Measurements from ENCODE around the gene IL16.

Gene IL16

DNA sequence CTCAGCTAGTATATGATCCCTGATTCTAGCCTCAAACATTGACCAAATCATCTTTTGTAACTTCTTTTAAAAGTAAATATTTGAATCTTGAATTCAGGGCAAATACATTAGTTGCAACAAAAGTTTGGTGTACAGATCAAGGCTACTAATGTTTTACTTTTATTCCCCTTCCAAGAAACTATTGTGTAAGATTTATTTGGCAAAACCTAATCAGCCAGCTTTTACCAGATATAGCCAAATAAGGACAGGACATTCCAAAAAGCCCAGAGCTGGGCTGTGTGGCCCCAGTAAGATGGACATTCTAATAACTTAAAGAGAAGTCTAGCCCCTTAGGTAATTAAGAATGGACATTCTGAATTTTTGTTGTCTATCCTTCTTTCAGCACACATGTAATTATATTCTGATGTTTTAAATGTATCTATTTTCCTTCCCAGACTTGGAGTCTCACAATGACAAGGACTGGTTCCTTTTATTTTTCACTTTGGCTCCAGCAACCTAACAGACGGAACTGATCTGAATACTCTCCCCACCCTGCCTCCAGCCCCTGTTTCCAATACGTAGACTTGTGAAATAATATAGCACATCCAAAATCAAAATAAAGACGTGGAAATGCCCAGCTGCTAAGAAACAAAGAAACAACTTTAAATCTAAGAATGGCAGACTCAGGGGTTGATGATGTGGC, 79.2 kb downstream of the IL16 start:
- peak; percentile 46 for DNase-seq (ENCODE audit: low read depth)

DNA sequence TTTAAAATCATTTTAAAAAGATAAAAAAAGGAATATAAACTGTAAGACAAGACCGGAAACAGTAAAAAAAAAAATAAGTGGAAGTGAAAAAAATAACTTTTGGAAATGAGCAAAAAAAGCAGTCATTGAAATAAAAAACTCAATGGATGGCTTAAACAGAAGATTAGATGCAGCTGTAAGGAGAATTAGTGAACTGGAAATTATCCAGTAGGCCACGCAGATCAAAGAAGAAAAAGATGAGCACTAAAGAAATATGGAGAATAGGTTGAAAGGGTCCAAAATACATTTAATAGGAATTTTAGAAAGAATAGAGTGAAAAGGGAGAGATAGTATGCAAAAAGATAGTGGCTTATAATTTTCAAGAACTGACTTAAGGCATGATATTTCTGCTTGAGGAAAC, 80.3 kb downstream of the IL16 start:
- DNase-seq (ENCODE audit: low read depth) = no peak

GRCh38 chr15:81277851-81278250, 81.2 kb downstream of the IL16 start:
- DNase-seq (ENCODE audit: low read depth) = no peak

DNA sequence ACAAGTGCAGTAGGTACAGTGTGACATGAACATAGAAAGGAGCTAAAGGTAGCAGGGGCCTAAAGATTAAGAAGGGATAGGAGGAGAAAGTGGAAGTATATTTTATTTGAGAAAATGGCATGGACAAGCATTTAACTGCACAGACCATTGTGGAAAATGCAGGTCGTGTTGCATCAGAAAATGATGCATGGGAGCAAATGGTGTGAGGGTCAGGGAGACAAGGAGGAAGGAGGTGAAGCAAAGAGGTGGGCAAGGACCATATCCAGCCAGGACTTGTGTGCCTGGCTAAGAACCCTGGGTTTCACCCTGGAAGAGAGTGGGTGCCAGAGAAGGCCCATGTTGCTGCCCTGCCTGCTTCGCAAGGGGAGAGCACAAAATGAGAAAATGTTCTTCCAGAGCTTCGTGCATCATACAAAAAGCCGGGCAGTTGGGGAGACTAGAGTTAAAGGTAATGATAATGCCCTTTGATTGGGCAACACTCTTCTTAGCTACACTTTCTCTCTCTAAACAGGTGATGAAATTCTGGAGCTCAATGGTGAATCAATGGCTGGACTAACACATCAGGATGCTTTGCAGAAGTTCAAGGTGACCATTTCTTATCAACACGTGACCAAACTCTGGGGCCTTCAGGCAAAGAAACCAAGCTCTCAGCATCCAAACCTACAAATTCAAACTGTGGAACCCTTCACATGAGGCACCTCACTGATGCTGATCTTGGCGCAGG, 81.8 kb downstream of the IL16 start:
- no peak for DNase-seq (ENCODE audit: low read depth)

GRCh38 chr15:81279621-81280485, 83.2 kb downstream of the IL16 start:
- no peak for DNase-seq (ENCODE audit: low read depth)

DNA sequence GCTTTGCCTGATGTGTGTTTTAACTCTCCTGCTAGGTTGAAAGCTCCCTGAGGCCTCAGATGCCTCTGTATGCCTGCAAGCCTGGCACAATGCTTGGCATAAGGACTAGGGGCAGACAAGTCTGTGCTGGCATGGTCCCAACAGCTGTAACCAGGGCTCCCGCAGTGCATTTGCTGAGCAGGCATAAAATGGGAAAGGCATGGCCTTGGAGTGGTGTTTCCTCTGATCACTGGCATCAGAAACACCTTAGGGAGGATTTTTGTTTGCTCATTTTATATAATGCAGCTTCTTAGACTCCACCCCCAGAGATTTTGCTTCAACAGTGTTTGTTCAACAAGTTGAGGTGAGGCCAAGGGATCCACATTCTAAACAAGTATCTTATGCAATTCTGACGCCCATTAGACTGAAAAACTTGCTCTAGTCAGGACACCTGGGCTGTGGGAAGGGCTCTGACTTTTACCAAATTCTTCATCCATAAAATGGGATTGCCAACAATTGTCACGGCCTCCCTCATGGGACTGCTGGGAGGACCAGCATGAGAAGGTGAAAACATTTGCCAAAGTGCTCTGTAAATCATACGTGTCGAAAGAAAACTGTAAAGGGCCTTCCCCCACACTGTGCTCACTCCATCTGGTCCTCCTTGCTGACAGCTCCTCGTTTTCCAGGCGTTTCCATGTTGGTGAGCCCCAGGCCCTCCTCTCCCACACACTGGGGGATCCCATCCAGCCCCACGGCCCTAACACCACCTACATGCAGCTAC, 84.2 kb downstream of the IL16 start:
- no peak for DNase-seq (ENCODE audit: low read depth)

DNA sequence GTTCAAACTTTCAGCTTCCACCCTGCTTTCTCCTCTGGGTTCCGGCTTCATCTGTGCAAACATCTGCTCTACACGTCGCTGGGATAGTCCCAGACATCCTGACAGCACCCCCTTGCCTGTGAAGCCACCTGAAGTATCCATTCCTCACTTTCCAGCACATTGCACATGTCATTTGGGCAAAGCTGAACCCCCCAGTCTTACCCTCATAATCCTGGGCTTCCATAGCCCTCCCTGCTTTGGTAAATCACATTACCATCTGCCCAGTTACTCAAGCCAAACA, 84.7 kb downstream of the IL16 start:
- DNase-seq (ENCODE audit: low read depth) = no peak

- no peak for DNase-seq (ENCODE audit: low read depth)
These were observed 85.3 kb downstream of the IL16 start for GRCh38 chr15:81281766-81282605.

DNA sequence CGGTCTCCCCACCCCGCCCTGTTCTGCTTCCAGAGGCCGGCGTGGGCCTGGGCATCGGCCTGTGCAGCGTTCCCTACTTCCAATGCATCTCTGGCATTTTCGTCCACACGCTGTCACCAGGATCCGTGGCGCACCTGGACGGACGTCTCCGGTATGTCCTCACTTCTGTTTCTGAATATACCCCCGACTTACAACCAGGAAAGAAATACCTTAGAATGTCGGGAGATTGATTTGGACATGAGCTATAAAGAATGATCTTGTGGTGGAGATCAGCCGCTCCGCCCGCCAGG, 85.9 kb downstream of the IL16 start:
- no peak for DNase-seq (ENCODE audit: low read depth)

GRCh38 chr15:81282911-81283310, 86.2 kb downstream of the IL16 start:
- no peak for DNase-seq (ENCODE audit: low read depth)

- DNase-seq (ENCODE audit: low read depth) = no peak
These were observed 87.8 kb downstream of the IL16 start for GRCh38 chr15:81284256-81285031.

DNA sequence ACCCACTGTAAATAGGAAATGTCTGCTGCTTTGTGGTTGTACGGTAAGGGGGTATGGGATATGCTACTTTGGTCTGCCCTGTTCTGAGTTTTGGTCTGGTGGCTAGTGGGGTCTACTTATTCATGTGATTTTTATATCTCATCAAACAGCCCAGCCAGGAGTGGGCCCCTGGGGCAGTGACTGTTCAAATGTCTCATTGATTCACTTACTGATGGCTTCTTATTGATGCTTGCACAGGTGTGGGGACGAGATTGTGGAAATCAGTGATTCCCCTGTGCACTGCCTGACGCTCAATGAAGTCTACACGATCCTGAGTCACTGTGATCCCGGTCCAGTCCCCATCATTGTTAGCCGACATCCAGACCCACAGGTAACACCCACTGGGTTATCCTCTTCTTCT, 88.8 kb downstream of the IL16 start:
- no peak for DNase-seq (ENCODE audit: low read depth)

DNA sequence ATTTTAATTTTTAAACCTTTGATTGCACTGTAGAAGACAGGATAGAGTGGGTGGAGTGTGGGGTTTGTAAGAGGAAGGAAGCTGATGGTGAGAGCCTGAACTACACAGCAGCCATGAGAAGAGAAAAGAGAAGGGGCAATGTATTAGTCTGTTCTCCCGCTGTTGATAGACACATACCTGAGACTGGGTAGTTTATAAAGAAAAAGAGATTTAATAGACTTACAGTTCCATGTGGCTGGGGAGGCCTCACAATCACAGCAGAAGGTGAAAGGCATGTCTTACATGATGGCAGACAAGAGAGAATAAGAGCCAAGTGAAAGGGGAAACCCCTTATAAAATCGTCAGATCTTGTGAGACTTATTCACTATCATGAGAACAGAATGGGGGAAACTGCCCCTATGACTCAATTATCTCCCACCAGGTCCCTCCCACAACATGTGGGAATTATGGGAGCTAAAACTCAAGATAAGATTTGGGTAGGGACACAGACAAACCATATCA, 90.0 kb downstream of the IL16 start:
- no peak for DNase-seq (ENCODE audit: low read depth)

DNA sequence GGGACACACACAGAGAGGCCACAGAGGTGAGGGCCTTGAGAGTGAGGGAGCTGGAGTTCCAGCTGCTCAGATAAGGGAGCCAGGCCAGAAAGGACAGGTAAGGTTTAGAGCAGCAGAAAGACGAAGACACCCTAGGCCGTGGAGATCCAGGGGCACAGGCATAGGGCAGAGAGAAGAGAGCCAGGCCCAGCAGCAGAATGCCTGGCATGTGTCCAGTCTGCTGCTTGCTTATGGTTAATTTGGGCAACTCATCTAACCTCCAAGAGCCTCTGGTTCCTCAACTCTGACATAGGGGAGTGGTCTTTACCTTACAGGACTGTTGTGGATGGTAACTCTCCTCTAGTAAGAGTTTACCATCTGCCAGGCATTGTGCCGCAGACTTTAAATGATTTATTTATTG, 91.4 kb downstream of the IL16 start:
- no peak for DNase-seq (ENCODE audit: low read depth)

- DNase-seq (ENCODE audit: low read depth) = no peak
These were observed 91.9 kb downstream of the IL16 start for GRCh38 chr15:81288616-81289015.

DNA sequence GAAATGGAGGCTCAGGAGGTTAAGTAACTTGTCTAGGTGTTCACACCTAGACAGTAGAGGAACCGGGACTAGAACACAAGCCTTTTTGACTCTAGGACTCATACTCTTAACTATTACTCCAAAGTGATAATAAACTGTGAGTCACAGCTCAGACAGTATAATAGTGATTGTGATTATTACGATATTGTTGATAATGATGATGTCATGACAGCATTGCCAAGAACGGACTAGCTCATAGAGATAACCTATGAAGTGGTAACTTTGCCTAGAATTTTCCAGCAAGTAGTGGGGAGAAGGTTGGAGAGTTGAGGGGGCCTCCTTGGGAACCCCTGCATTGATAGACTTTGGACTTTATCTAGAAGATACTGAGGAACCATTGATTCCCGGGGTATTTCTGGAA, 93.2 kb downstream of the IL16 start:
- DNase-seq (ENCODE audit: low read depth) = no peak

DNA sequence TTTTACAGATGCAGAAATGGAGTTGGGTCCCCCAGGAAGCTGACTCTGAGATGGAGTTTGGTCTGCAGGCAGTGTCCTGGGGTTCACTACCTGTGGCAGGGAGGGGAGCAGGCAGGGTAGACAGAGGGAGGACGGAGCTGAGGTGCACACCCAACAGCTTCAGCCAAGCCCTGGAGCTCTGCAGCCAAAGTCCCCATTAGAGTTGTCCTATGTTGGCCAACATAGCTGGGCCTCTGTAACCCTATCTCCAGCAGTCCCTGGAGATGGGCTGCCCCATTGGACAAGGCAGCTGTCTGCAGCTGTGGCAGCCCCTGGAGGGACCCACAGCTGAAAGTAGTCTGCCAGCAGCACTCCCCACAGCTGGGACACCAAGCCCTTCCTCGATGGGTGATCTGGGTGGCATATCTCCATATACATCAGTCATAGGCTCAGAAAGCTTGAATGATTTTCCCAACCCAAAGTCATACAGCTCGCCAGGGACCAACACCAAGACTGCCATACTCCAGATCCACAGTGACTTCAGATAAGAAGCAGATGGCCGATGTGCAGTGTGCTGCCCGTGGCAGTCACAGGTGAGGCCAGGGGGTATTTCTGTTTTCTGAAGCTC, 95.3 kb downstream of the IL16 start:
- no peak for DNase-seq (ENCODE audit: low read depth)

DNA sequence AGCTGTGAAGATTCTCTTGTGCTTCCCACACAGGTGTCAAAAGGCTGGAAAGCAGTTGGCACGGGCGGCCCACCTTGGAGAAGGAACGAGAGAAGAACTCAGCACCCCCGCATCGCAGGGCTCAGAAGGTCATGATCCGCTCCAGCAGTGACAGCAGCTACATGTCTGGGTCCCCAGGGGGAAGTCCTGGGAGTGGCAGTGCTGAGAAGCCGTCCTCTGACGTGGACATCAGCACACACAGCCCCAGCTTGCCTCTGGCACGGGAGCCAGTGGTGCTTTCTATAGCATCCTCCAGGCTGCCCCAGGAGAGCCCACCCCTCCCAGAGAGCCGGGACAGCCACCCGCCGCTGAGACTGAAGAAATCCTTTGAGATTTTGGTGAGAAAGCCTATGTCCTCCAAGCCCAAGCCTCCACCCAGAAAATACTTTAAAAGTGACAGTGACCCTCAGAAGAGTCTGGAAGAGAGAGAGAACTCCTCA, 95.9 kb downstream of the IL16 start:
- DNase-seq (ENCODE audit: low read depth) = no peak

DNA sequence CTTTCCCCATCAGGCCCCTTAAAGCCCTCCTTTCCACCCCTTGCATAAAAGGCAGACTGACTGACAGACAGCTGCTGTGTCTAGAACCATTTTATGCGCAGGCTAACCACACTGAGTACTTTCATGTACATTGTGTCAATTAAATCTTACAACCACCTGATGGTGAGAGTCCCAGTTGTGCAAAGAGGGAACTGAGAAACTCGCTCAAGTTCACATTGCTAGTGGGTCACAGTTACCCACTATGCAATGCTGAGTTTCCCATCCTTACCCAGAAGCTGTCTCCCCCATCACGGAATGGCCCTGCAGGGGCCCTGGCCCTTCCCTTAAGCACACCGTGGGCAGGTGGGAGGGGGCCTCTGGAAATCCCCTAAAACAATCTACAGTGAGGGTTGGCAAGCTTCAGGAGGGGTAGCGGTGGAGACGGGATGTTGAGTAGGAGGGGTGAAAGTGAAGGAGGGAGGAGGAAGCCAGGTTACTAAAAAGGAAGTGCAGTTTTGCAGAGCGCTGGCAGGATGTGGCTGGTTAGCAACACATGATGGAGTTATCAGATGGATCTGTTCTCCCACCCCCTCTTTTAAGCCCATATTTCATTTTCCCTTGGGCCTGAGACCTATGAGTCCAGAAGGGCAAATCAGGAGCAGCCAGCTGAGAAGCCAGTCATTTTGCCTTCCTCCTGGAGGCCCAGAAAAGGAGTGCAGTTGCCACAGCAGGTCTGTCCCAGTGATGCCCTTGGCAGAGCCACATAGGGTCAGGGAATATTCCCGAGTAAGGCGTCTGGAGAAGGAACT, 97.2 kb downstream of the IL16 start:
- no peak for DNase-seq (ENCODE audit: low read depth)
